CD4-positive, alpha-beta T cell treated with Interleukin-1 beta for 1 hour (primary cell): ENCODE measurements around the gene ARHGAP18.
"Not testable (repeated sequence)": the region's sequence is repeated elsewhere in the genome, so short reads cannot be mapped to it uniquely, and the experiment has no call there.

Experiments
- DNase-seq, 2 donors: peaks; one replicate each; pipeline ENCODE4 v3.0.0-alpha.2; 2020 to 2022

Gene ARHGAP18

DNA sequence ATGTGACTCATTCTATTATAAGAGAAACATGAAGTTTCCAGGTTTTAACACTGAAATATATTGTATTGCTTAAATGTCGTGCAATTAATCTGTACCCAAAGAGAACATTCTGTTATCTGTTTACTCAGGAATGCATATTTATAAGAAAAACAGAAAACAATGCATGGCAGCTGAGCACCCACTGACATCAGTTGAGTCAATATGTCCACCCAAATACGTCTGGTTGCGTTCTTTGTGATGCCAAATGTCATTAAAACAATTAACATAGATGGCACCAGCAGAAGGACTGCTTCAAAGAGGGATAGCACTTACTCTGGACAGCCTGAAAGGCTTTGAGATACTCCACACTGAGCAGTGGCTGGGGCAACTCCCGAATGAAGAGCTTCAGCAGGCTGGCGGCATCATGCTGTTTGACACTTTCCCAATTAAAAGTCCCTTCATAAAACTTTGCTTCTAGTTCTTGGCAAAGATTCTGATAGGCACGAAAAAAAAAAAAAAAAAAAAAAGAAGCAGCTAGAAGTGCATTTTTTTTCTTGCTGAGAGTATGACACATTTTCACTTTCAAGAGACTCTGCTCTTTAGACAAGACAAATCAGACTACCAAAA lies 102.3 kb downstream of the ARHGAP18 start:
- no peak for DNase-seq

DNA sequence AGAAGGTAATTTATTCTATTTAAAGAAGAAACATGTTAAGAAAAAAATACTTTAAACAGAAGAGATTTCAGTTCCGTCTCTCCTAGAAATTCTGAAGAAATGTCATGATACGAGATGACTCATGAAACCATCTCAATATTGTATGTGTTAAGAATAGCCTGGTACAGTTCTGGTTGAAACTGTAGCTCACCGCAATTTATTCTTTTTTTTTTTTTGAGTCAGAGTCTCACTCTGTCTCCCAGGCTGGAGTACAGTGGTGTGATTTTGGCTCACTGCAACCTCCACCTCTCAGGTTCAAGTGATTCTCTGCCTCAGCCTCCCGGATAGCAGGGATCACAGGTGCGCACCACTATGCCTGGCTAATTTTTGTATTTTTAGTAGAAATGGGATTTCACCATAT lies 103.3 kb downstream of the ARHGAP18 start:
- DNase-seq = no peak

DNA sequence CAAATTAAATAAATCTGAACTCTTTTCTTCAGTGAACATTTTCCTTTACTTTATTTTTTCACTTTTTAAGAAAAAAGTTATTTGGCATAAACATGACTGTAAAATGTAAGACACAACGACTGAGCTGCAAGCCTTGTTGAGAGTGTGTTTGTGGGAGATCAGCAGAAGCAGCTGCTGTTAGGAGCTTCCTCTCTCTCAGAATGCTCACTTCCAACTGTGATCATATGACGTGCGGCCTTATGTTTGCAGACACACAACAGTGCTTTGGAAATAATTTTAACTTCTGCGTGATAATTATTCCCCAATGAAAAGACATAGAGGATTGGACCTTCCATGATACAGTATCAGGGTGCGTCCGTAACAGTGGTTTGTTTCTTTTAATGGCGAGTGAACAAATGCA lies 104.0 kb downstream of the ARHGAP18 start:
- no peak for DNase-seq

DNA sequence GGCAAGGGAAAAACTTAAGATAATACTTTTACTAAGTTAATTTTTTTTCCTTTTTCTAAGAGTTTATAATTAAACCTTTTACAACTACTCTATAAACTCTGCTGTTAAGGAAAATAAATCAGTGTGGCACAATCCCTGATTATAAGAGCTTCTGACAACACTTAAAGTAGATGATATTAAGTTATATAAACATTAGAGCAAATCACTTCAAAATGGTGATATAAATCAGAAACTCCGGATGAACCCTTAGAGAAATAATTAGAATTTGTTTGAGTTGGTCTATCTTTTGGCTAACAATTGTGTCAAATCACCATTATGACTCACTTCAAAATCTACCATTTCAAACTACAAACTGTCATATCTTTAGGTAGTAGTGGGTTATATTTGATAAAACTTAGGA lies 104.9 kb downstream of the ARHGAP18 start:
- DNase-seq = no peak

DNA sequence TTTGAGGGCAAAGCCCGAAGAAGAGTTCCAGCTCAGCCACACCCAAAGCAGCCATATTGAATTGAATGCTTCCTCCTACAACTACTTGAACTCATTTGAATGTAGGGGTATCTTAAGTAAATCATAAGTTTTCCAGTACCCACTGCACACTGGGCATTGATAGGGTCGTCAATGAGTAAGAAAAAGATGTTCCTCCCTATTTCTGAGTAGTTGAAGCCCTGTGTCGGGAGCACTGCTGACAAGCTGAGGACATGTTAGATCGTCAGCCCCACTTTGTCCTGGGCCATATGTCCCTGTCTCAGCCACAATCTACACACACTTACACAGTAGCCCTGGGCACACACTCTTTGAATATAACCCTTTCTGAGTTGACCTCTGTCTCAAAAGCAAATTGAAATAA lies 105.7 kb downstream of the ARHGAP18 start:
- no peak for DNase-seq

DNA sequence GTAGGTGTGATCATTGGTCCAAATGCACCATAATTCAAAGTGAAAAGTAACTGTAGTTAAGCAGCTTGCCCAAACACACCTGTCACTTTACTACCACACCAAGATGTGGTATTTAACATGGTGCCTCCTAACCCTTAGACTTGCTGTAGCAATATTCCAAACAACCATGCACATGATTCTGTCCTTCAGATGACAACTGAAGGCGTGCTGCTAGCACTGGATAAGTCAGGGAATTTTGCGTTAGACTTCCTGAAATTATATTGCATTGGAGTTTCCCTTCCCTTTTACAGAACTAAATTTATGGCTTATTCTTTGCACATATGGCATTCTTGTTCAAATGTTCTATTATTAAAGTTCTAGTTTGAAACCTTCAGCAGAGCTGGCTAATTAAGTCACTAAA lies 106.2 kb downstream of the ARHGAP18 start:
- no peak for DNase-seq

DNA sequence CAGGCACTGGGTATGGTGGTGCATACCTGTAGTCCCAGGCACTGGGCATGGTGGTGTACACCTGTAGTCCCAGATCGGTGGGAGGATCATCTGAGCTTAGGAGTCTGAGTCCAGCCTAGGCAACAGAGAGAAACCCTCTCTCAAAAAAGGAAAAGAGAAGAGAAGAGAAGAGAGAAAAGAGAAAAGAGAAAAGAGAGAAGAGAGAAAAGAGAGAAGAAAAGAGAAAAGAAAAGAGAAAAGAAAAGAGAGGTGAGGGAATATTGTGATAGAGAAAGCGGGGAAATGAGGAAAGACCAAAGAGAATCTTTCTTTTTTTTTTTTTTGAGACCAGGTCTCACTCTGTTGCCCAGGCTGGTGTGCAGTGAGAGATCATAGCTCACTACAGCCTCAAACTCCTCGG lies 108.7 kb downstream of the ARHGAP18 start:
- DNase-seq = no peak

DNA sequence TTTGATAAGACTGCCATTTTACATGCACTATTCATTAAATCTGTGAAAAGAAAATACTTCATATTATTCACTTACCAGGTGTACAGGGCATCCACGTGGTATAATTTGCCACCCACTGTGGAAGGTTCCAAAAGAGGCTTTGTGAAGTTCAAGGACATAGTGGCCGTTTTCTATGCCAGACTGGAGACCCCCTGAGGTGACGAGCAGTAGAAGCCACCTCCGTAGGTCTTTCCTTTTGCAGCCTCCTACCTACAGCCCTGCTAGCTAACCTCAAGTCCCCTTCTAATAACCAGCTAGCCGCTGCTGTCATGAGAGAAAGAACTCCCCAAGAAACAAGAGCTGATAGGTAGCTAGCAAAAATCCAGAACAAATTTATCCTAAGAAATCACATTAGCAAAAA lies 110.5 kb downstream of the ARHGAP18 start:
- no peak for DNase-seq

DNA sequence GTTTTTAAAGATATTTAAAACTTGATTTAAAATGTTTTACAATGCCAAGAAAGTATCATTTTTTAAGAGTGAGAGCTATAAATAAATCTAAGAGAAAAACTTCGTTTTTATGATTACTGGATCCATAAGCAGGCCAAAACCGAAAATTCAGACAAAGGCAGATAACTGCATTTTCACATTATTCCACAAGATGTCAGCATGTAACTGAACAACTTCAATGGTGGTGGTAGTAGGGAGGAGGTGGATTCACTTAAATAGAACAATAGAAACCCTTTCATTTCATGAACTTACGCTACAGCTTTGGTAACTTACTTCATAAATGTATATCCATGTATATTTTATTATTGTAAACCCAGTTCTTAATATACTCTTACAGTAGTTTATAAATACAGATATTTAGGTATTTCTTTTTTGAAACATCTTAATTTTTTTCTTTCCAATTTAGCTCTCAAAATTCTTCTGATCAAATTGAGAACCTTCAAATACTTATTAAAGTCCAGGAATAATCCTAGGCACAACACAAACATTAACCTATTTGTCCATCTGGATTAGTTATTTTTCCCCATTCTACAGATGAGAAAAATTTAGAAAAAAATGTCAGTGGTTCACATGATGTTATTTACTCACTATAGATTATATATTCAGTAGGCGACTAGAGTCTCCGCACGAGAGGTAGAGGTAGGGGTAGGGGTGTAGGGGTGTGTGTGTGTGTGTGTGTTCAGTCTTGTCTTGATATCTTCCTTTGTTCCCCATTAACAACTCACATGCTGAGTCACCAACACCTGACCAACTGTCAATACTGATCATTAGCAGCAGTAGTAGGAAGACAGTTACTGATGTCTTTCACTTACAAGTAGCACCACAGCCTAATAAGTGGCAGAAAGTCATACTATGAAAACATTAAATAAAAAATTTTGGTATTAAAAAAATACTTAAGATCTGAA lies 111.5 kb downstream of the ARHGAP18 start:
- peak in 1 of 2 donors; percentile 78 for DNase-seq

DNA sequence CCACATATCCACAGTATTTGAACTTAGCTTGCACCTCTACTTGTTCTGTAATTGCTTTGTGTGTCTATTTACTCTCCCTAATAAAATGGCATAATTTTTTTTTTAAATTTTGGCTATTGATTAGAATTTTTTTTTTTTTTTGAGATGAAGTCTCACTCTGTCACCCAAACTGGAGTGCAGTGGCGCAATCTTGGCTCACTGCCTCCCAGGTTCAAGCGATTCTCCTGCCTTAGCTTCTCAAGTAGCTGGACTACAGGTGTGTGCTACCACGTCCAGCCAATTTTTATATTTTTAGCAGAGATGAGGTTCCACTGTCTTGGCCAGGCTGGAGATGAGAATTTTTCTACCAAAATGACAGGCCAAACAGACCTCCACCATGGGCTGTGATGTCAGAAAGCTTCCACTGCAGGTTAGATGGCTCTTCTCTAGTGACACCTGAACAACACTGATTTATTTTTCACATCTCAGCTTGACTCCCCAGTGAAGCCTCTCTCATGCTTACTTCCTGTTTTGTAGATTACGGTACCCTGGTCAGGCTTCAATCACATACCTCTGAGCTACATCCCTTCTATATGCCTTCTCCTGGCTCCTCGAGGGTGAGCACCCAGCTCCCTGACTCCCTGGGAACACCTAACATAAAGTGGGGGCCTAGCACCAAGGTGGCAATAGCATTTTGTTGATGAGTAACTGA lies 112.8 kb downstream of the ARHGAP18 start:
- no peak for DNase-seq

DNA sequence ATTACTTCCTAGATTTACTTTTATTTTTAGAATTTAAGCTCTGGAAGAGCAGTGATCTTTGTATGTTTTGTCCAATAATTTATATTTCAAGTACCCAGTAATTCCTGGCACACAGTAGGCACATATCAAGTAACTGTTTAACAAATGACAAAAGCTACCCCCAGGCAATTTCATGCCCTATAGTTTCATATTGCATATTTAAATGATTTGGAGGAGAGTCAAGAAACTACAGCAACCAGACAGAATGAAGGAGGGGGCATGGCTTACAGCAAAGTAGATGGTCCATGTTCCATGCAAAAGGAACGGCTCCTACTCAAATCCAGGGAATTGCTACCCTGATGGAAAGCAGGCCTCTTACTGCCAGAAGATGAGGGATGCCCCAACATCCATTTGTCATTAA lies 113.5 kb downstream of the ARHGAP18 start:
- no peak for DNase-seq

DNA sequence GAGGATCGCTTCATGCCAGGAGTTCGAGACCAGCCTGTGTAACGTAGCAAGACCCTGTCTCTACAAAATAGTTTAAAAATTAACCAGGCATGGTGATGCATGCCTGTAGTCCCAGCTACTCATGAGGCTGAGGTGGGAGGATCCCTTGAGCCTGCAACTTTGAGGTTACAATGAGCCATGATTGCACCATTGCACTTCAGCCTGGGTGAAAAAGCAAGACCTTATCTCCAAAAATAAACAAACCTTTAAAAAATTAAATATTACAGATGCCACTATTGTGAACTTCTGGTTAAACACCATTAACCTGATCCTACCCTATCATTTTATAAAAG lies 116.8 kb downstream of the ARHGAP18 start:
- DNase-seq = no peak

DNA sequence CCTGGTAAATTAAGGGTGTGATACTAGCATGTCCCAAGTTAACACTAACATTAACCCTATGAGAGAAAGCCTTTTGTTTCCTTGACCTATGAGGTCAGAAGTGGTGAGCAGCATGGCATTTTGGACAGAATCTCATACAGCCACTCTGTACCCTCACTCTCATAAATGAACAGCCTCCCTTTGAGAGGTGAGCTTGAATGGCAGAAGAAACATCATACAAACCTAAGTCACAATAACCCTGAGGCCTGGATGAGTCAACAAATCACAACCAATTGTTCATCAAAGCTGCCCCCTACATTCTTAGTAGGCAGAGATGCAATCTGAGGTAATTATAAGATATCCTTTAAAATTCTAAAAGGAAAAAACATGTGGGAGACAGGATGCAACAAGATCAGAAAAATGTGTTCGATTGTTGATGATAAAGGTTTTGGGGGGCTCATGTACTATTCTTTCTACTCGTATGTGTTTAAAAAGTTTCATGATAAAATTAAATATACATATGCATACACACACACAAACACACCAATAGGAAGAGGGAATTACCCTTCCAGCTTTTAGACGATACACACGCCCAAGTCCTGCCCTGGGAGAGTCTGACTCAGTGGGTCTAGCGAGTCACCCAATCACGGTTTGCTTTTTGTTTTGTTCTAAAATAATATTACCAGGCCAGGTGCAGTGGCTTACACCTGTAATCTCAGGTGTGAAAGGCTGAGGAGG lies 117.3 kb downstream of the ARHGAP18 start:
- DNase-seq = no peak

DNA sequence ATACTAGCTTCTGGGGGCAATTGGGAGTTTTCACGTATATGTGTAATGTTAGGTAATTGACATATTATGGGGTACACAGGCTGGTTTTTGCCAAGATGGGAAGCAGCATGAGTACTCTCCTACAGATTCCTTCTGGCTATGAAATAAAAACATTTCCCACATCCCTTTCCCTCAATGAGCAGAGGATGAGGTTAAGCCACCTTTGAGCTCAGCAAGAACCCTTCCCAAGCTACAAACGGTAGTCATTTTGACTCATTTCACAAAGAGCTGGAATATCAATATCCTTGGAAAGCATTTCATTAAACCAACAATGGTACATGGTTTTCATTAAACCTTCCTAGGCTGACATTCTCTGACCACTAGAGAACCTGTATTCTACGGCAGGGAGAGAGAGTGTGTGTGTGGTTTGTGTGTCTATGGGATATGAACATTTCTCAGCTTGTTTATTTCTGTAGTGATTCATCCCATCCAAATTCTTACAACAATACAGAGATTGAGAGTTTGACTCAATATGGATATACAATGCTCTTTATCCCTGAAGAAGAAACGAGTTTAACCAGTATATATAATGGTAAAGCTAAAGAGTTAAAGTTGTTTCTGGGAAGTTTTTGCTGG lies 119.5 kb downstream of the ARHGAP18 start:
- no peak for DNase-seq

DNA sequence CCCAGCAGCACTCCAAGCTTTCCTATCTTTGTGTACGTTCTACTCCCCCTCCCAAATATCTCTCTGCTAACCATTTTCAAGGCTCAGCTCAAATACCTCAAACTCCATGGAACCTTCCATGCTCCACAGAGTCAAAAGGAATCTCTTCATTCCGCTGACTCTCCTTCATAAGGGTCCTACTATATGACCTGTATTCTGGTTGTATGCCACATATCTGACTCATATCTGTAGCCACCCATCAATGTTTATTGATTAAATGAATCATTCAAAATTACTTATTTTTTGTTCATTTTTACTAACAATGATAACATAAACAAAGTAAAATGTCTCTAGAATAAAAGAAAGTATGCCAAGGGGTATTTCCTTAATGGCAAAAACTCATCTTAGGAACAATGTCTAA lies 123.2 kb downstream of the ARHGAP18 start:
- no peak for DNase-seq

DNA sequence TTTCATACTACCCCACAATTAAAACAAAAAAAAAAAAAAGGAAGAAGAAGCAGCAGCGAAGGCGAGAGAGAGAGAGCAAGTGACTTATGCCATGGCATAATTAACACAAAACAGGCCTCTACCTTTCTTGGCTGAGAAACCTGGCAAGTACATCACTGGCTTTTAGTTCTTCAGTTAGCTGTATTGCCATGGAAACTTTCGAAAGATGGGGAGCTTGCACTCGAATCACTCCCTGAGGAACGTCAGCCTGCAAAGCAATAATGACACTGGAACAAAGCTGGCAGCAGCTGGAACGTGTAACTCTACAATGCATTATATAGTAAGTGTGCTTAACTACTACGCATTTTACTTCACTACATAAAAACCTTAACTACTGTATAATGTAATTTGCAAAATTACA lies 126.1 kb downstream of the ARHGAP18 start:
- DNase-seq = no peak

DNA sequence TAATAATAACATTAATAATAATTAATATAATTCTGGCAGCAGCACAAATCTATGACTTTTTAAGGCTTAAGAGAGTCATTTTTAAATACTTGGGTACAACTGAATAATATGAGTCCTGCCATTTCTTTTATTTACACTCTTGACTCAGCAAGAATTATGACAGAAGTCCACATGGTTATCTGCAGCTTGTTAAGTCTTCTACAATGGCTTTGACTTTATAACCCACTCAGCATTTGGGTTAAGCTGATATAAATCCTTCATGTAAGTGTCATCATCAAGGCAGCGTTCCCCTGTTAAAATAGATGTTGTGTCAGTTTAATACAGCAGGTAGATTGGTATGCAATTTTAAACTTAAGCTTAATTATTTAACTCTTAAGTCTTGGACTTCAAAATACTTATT lies 131.7 kb downstream of the ARHGAP18 start:
- no peak for DNase-seq

DNA sequence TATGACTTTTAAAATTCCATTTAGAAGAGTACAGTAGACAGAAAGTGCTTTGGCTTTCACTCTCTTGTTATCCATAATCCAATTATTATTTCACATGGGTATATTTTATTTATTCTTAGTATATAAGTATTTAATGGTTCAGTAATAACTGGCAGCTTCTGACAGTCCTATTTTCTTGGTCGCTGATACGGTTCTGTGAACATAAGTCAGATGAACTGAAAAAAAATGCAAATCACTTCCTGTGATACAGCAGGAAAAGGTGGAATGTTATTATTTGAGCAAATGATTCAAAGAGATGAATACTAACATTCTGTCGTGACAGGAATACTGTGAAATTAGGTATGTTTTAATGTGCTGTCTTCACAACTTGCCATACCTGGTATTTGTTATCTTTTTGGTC lies 132.3 kb downstream of the ARHGAP18 start:
- DNase-seq = no peak

DNA sequence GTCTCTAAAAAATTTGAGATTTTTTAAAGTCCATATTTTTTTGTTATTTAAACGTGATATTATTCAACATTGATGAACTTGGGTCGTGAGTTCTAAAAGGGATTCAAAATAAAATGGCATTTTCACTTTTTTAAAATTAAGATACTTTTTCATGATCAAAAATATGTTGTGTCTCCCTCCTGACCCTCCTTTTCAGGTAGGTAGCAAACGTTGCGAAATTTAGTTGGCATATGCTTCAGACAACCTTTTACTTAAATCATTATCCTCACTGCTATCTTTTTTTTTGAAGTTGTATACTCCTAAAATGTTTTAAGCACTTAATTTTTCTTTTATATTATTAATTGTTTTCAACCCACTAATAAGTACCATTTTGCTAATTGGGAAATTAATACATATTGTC lies 133.5 kb downstream of the ARHGAP18 start:
- no peak for DNase-seq

DNA sequence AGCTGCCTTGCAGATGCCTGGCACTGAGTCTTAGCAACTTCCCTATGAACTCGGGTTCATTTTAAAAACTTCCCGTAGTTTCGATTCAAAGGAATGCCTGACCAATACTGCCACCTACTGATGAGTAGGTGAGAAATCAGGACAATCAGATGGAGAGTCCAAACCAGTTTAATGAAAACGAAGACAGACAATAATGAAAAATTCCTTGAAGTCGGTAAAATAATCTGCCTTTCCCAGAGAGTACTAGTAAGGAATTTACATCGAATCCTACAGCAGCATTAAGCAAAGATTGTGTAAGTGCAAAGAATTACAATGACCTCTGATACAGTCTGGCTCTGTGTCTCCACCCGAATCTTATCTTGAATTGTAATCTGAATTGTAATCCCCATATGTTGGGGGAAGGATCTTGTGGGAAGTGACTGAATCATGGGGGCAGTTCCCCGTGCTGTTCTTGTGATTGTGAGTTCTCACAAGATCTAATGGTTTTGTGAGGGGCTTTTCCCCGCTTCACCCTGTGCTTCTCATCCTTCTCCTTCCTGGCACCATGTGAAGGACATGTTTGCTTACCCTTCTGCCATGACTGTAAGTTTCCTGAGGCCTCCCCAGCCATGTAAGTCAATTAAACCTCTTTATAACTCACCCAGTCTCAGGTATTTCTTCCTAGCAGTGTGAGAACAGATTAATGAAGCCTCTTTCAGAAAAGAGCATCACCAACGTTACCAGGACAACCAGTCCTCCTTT lies 134.4 kb downstream of the ARHGAP18 start:
- peak in 1 of 2 donors; percentile 38 for DNase-seq

DNA sequence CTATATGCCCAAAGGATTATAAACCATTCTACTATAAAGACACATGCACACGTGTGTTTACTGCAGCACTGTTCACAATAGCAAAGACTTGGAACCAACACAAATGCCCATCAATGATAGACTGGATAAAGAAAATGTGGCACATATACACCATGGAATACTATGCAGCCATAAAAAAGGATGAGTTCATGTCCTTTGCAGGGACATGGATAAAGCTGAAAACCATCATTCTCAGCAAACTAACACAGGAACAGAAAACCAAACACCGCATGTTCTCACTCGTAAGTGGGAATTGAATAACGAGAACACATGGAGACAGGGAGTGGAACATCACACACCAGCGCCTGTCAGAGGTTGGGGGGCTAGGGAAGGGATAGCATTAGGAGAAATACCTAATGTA lies 135.4 kb downstream of the ARHGAP18 start:
- not testable (repeated sequence) for DNase-seq

DNA sequence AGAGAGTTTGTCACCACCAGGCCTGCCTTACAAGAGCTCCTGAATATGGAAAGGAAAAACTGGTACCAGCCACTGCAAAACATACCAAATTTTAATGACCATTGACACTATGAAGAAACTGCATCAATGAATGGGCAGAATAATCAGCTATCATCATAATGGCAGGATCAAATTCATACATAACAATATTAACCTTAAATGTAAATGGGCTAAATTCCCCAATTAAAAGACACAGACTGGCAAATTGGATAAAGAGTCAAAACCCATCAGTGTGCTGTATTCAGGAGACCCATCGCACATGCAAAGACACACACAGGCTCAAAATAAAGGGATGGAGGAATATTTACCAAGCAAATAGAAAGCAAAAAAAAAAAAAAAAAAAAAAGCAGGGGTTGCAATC lies 139.0 kb downstream of the ARHGAP18 start:
- not testable (repeated sequence) for DNase-seq
